DND-41 (cell line): ENCODE measurements around the gene PTPRE.
"Not testable (repeated sequence)": the region's sequence is repeated elsewhere in the genome, so short reads cannot be mapped to it uniquely, and the experiment has no call there.

Experiments
- ATAC-seq: fragments of 200-7000 bp; cut with Tn5 transposase; 3 replicates; pipeline ENCODE4 v1.9.1; 2021; ENCODE audit warnings: low read depth; ENCODE audit not compliant: insufficient read depth
- DNase-seq: peaks from one replicate; pipeline ENCODE4 v3.0.0-alpha.2; 2020
- H2AFZ ChIP-seq: 2 replicates; pipeline ENCODE4 v1.6.0; 2012; ENCODE audit warnings: low read depth, low read length
- H3K27ac ChIP-seq: 2 replicates; pipeline ENCODE4 v1.5.1; 2012; ENCODE audit warnings: low read length, inconsistent platforms
- H3K27me3 ChIP-seq: fragments of 200-600 bp; sonication (generic); 2 replicates; pipeline ENCODE4 v1.6.0; 2012; ENCODE audit warnings: low read length, mild to moderate bottlenecking, inconsistent platforms; ENCODE audit not compliant: insufficient read depth, poor library complexity
- H3K36me3 ChIP-seq: 2 replicates; pipeline ENCODE4 v1.5.1; 2012; ENCODE audit warnings: low read length, inconsistent platforms; ENCODE audit not compliant: insufficient read depth
- H3K4me1 ChIP-seq: 2 replicates; pipeline ENCODE4 v1.5.1; 2012; ENCODE audit warnings: mild to moderate bottlenecking, low read length; ENCODE audit not compliant: insufficient read depth
- H3K4me2 ChIP-seq: 2 replicates; pipeline ENCODE4 v1.6.0; 2012; ENCODE audit warnings: mild to moderate bottlenecking, moderate library complexity, low read length, inconsistent platforms; ENCODE audit not compliant: insufficient read depth
- H3K4me3 ChIP-seq, 2 experiments: fragments of 200-600 bp in 1 of 2; shearing (Covaris generic) in 1 of 2; 2 replicates each; pipeline ENCODE4 v1.5.1; 2012 to 2016; ENCODE audit warnings: inconsistent platforms in 2 of 2, low read length in 2 of 2, mild to moderate bottlenecking in 2 of 2, low read depth in 1 of 2, moderate library complexity in 1 of 2
- H3K79me2 ChIP-seq: 2 replicates; pipeline ENCODE4 v1.6.0; 2012; ENCODE audit warnings: low read length, inconsistent platforms; ENCODE audit not compliant: insufficient read depth
- H3K9ac ChIP-seq: 2 replicates; pipeline ENCODE4 v1.6.0; 2012; ENCODE audit warnings: low read depth, mild to moderate bottlenecking, inconsistent platforms, low read length, moderate library complexity
- H3K9me3 ChIP-seq: 2 replicates; pipeline ENCODE4 v1.5.1; 2012; ENCODE audit warnings: low read length, moderate library complexity, mild to moderate bottlenecking, inconsistent platforms; ENCODE audit not compliant: insufficient read depth, severe bottlenecking
- H4K20me1 ChIP-seq: 2 replicates; pipeline ENCODE4 v1.6.0; 2012; ENCODE audit warnings: low read length; ENCODE audit not compliant: insufficient read depth
- EZH2 ChIP-seq: IDR thresholded peaks from 3 replicates; pipeline ENCODE4 v1.6.1; 2012; ENCODE audit warnings: borderline replicate concordance, low read depth, mild to moderate bottlenecking, moderate library complexity, low read length, inconsistent platforms; ENCODE audit not compliant: severe bottlenecking
- TF ChIP-seq, protein P1 (sequence below): IDR thresholded peaks from 2 replicates; pipeline ENCODE4 v1.5.1; 2012; ENCODE audit warnings: borderline replicate concordance, low read length, moderate library complexity, mild to moderate bottlenecking; ENCODE audit not compliant: poor library complexity, severe bottlenecking; ENCODE audit errors: extremely low read depth

Gene PTPRE

DNA sequence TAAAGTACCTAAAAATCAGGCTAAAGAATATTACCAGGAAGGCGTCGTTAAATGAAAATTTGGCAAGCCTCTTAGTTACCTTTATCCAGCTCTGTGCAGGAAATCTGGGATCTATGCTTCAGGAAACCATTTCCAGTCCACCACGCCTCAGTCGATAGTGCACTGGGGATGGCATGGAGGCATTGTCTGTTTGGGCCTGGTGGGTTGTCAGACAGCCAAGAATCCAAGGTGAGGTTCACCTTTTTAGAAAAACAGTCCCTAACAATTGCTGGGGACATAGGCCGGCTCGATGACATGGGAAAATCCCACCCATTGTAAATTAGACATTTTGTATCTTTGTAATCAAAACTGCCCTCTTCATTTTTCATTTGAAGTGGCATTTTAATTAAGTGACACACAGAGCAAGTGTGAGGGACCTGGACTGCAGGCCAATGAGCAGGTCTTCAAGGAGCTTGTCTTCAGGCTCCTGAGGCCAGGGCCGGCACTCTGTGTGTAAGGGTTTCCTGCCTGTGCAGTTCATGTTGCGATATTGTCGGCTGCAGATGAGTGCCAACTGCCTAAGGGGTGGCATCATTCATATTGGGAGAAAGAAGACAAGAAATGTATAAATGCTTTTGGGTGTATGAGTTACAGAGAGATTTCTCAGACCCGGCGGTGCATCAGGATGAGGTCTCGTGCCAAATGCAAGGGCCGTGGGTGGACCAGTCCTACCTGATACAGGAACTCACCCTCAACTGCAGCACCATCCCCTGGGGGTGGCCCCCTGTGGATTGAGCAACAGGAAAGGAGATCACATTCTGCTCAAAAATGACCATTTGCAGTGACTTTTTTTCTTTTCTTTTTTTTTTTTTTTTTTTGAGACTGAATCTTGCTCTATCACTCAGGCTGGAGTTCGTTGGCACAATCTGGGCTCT is 80.8 kb downstream of the PTPRE start:
- DNase-seq = no peak
- Histone ChIP-seq H3K36me3 (no peaks in the 10 kb centered on the region), H3K27ac (no peak overlapping the region), H3K4me3 (no peak overlapping the region), H3K9ac (no peak overlapping the region), H3K79me2 (no peaks in the 10 kb centered on the region), H3K4me1 (no peaks in the 10 kb centered on the region), H3K9me3 (no peaks in the 10 kb centered on the region), H3K27me3 (peaks cover 3% of the 10 kb centered on the region), H3K4me2 (no peak overlapping the region), H4K20me1 (no peaks in the 10 kb centered on the region), H2AFZ (no peak overlapping the region)
- no peak for ATAC-seq
- no peak for TF ChIP-seq EZH2
- TF ChIP-seq, protein P1, sequence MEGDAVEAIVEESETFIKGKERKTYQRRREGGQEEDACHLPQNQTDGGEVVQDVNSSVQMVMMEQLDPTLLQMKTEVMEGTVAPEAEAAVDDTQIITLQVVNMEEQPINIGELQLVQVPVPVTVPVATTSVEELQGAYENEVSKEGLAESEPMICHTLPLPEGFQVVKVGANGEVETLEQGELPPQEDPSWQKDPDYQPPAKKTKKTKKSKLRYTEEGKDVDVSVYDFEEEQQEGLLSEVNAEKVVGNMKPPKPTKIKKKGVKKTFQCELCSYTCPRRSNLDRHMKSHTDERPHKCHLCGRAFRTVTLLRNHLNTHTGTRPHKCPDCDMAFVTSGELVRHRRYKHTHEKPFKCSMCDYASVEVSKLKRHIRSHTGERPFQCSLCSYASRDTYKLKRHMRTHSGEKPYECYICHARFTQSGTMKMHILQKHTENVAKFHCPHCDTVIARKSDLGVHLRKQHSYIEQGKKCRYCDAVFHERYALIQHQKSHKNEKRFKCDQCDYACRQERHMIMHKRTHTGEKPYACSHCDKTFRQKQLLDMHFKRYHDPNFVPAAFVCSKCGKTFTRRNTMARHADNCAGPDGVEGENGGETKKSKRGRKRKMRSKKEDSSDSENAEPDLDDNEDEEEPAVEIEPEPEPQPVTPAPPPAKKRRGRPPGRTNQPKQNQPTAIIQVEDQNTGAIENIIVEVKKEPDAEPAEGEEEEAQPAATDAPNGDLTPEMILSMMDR = no peak

DNA sequence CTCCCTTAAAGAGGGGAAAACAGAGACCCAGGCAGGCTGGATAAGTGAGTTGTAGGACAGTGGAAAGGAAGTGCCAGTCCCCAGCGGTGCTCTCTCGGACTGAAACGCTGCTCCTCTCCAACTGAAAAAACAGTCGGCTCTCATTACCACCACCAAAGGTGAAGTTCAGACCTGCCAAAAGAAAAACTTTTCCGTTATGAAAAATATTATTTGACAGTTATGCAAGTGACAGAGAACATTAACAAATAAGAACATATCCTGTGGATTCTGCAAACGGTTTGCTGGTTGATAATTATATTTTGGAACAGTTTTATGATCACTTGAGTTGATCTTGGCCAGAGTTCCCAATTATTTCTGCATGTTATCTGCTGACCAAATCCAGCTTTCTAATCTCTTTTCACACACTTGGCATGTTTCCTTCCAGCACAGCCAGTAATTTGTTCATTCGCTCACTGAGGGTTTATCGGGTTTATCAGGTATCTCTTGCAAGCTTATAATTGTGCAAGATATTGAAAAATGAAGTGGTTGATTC is 82.6 kb downstream of the PTPRE start:
- no peaks in the 10 kb centered on the region for H4K20me1 ChIP-seq
- H3K79me2 ChIP-seq = no peaks in the 10 kb centered on the region
- no peak overlapping the region for H3K4me3 ChIP-seq
- DNase-seq = no peak
- TF ChIP-seq, protein P1 = no peak
- no peak for TF ChIP-seq EZH2
- H3K27ac ChIP-seq = no peak overlapping the region
- ATAC-seq = no peak
- H3K36me3 ChIP-seq = no peaks in the 10 kb centered on the region
- H2AFZ ChIP-seq = no peak overlapping the region
- H3K4me2 ChIP-seq = no peak overlapping the region
- H3K27me3 ChIP-seq = peaks cover 3% of the 10 kb centered on the region
- no peaks in the 10 kb centered on the region for H3K4me1 ChIP-seq
- no peak overlapping the region for H3K9ac ChIP-seq
- H3K9me3 ChIP-seq = no peaks in the 10 kb centered on the region

DNA sequence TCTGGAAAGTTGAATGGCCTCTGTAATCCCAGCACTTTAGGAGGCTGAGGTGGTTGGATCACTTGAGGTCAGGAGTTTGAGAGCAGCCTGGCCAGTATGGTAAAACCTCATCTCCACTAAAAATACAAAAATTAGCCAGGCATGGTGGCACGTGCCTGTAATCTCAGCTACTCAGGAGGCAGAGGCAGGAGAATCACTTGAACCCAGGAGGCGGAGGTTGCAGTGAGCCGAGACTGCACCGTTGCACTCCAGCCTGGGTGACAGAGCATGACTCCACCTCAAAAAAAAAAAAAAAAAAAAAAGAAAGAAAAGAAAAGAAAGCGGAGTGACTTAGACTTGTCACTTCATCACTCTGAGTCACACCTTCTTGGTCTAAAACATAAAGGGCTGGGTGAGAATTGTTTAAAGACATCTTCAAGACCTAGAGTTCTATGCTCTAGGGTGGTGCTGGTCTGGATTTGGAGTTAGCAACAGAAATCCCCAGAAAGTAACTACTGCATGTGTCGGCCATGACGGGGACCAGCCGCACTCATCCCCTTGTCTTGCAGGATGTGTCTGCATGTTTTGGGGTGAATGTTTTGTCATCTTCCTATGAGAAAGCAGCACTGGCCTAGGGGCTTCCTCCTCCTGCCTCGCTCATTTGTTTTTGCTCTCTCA is 83.4 kb downstream of the PTPRE start:
- not testable (repeated sequence) for H4K20me1 ChIP-seq

More for the DNA sequence above, 83.4 kb downstream of the PTPRE start:
- H3K4me1 ChIP-seq, H3K27ac ChIP-seq, H2AFZ ChIP-seq, ATAC-seq, H3K9ac ChIP-seq, H3K4me2 ChIP-seq, H3K4me3 ChIP-seq, H3K9me3 ChIP-seq, H3K79me2 ChIP-seq, H3K36me3 ChIP-seq, H3K27me3 ChIP-seq, DNase-seq: not testable (repeated sequence)
